ENCODE data around the gene PTBP1.

DNA sequence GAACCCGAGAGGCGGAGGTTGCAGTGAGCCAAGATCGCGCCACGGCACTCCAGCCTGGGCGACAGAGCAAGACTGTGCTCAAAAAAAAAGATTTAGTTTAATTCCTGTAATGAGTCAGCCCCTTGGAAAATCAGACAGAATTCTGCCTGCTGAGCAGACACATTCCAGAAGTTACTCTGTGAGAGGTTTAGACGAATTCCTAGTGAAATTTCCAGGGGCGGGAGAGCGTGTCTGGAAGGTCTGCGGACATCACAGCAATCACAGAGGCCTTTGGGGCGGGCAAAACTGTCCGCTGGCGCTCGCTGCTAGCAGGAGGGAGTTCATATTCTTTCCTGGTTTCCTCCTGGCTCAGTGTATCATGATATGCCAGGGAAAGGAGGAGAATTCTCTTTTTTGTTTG lies 28.8 kb upstream of the PTBP1 start:
- TF ChIP-seq POLR2AphosphoS5 (IDR thresholded peaks at IDR 0.05) (no peak), SMC3 (conservative IDR thresholded peaks at IDR 0.05; ENCODE audit: poor library complexity) (no peak), EP300 (conservative IDR thresholded peaks at IDR 0.05; ENCODE audit: poor library complexity, severe bottlenecking) (no peak), EZH2 (IDR thresholded peaks at IDR 0.05; ENCODE audit: borderline replicate concordance, insufficient read depth, low read length, poor library complexity, severe bottlenecking) (no peak)
- TF ChIP-seq, protein P1, sequence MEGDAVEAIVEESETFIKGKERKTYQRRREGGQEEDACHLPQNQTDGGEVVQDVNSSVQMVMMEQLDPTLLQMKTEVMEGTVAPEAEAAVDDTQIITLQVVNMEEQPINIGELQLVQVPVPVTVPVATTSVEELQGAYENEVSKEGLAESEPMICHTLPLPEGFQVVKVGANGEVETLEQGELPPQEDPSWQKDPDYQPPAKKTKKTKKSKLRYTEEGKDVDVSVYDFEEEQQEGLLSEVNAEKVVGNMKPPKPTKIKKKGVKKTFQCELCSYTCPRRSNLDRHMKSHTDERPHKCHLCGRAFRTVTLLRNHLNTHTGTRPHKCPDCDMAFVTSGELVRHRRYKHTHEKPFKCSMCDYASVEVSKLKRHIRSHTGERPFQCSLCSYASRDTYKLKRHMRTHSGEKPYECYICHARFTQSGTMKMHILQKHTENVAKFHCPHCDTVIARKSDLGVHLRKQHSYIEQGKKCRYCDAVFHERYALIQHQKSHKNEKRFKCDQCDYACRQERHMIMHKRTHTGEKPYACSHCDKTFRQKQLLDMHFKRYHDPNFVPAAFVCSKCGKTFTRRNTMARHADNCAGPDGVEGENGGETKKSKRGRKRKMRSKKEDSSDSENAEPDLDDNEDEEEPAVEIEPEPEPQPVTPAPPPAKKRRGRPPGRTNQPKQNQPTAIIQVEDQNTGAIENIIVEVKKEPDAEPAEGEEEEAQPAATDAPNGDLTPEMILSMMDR (IDR thresholded peaks at IDR 0.05; ENCODE audit: poor library complexity, severe bottlenecking) = no peak
